Measurements from ENCODE around the gene SLC49A3. TPM values are rescaled to one million over a fixed set of nuclear protein-coding genes. Genes with fewer than 3 reads are reported as not detected.
A peak's percentile ranks its signal among the peaks of the same experiment; 100 is the strongest.

The SLC49A3 gene
- total and polyA plus RNA-seq, 2 of the 4 experiments (the other 2 are of a cell fraction): under 0.01 to 0.32 TPM

DNA sequence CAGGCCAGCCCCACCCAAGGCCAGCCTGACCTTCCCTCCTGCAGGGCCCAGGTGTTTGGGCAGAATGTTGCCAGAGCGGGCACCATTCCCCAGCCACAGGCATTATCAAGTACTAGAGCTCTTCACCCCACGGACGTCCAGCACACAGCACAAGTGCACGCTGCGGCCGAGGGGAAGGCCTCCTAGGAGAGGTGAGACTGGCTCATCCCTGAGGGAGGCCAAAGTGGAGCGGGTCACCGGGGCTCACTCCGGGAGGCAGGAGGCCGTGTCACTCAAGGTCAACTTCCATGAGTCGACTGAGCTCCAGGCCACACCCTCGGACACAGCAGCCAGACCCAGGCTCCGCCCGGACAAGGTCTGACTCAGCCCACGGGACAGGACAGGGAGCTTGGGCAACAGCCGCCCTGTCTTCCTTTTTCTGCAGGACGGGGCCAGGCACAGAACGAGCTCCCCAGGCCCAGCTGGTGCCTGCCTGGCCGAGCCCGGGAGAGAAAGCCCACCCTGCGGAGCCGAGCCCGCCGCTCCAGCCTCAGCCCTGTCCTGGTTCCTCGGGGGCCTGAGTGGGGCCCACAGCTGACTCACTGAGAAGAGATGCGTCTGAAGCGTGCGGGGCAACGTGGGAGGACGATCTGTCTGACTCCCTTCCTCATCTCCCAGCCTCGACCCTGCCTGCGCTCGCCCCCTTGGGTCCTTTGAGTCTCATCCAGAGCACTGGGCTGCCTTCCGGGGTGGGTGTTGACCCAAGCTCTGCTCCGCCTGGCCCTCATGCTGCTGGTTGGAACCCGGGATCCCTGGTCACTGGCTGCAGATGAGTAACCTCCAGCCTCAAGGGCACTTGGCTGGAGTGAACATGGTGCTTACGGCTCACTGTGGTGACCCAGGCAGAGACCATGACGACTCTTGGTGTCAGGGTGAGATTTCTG lies 1.6 kb downstream of the SLC49A3 start:
- H4K20me1 ChIP-seq (ENCODE audit: insufficient read depth, low read length): no peaks in the 10 kb centered on the region
- peak overlapping the region; percentile 97 for H2AK9ac ChIP-seq (replicated peaks; ENCODE audit: low read depth, low read length, poor library complexity)
- ChIA-PET POLR2A (ENCODE audit: unreplicated experiment) (interaction anchor here (0.9 to 1.1 kb wide), 2 partner anchors 11 to 13 kb away, joined by 3 to 11 read pairs; no protein-coding TSS in a partner anchor), CTCF (no interaction called here)
- H3K9me1 ChIP-seq (ENCODE audit: insufficient read depth, low read length): peaks cover 9% of the 10 kb centered on the region
- H3K18ac ChIP-seq (ENCODE audit: low read depth, low read length): peak overlapping the region; percentile 63
- H3K9ac ChIP-seq (ENCODE audit: low read depth, low read length): no peak overlapping the region
- no TSS peak for BruUV-seq (replicated peaks)
- H2BK120ac ChIP-seq (ENCODE audit: low read depth, low read length): peak overlapping the region; percentile 60
- in situ Hi-C loops (cut with MboI; ENCODE audit: low sequenced_read_pairs) (no loop called here), intact Hi-C loops (cut with micrococcal nuclease) (no loop called here), dilution Hi-C loops (cut with HindIII; ENCODE audit: low sequenced_read_pairs, unreplicated experiment) (no loop called here)
- H4K91ac ChIP-seq (ENCODE audit: insufficient read depth, low read depth, low read length): peak overlapping the region; percentile 78
- H2BK20ac ChIP-seq (ENCODE audit: low read depth, low read length): peak overlapping the region; percentile 71
- no peaks in the 10 kb centered on the region for H3K9me3 ChIP-seq (ENCODE audit: control insufficient read depth, insufficient read depth, low read length)
- TF ChIP-seq NFE2L2 (IDR thresholded peaks at IDR 0.05; ENCODE audit: low read depth, low read length) (no peak), MAFK (IDR thresholded peaks at IDR 0.05; ENCODE audit: low read depth, low read length) (no peak), SMC3 (IDR thresholded peaks at IDR 0.05; ENCODE audit: low read depth, low read length) (no peak), CHD1 (IDR thresholded peaks at IDR 0.05; ENCODE audit: low read depth, low read length) (no peak), ELK1 (IDR thresholded peaks at IDR 0.05; ENCODE audit: borderline replicate concordance, low read depth, low read length) (no peak), FOS (IDR thresholded peaks at IDR 0.05; ENCODE audit: low read depth, low read length) (no peak), RCOR1 (IDR thresholded peaks at IDR 0.05; ENCODE audit: insufficient replicate concordance, low read length) (no peak), CEBPB (IDR thresholded peaks at IDR 0.05; ENCODE audit: low read depth, low read length) (peak; percentile 87), MAZ (IDR thresholded peaks at IDR 0.05; ENCODE audit: borderline replicate concordance, low read depth, low read length) (0 out of 2 replicates have a peak, but pooled peaks have one; percentile 9)
- H3K4me1 ChIP-seq (ENCODE audit: control insufficient read depth, insufficient read depth, low read length): peaks cover 12% of the 10 kb centered on the region
- DNase-seq: peak; percentile 77
- no peak overlapping the region for H3K56ac ChIP-seq (ENCODE audit: extremely low read depth, insufficient read depth, low read length)
- H4K5ac ChIP-seq (ENCODE audit: low read depth, low read length): peak overlapping the region; percentile 72
- H2AFZ ChIP-seq (replicated peaks; ENCODE audit: low read length, poor library complexity): peak overlapping the region; percentile 84
- no peak overlapping the region for H3K4me3 ChIP-seq (ENCODE audit: insufficient read depth, low read depth, low read length)
- peaks cover 5% of the 10 kb centered on the region; the same call in 1 of the 2 replicates for H3K27me3 ChIP-seq (ENCODE audit: control insufficient read depth, insufficient read depth, low read length)
- no peak overlapping the region for H3K4me2 ChIP-seq (ENCODE audit: low read depth, low read length)
- H3K79me1 ChIP-seq (ENCODE audit: low read depth in 1 of 2, low read length in 2 of 2): peaks cover 0 to 4% of the 10 kb centered on the region in 2 experiments; a peak in 1 of 4 replicates
- H3K4ac ChIP-seq (ENCODE audit: low read depth, low read length): peak overlapping the region; percentile 49
- peak overlapping the region; percentile 94 for H3K14ac ChIP-seq (replicated peaks; ENCODE audit: low read depth, low read length)
- peak overlapping the region in 1 of 2 experiments; percentile 77; a peak in 2 of 4 replicates for H4K8ac ChIP-seq (ENCODE audit: low read depth in 2 of 2, low read length in 2 of 2)
- H2AK5ac ChIP-seq (ENCODE audit: low read depth, low read length): peak overlapping the region; percentile 68
- H2BK15ac ChIP-seq (ENCODE audit: low read depth, low read length): no peak overlapping the region
- peak; percentile 78 for ATAC-seq (ENCODE audit: low read depth)
- H2BK5ac ChIP-seq (ENCODE audit: low read depth, low read length, poor library complexity, severe bottlenecking): peak overlapping the region; percentile 89
- 68% methylated on average over 21 of the region's 38 CpGs; no CpG with 5 or more reads in 1 of the 2 experiments for WGBS, 2 experiments (ENCODE audit: extremely low coverage in 2 of 2, insufficient read length in 1 of 2)
- no peaks in the 10 kb centered on the region for H3K36me3 ChIP-seq (ENCODE audit: control insufficient read depth, insufficient read depth, low read length)
- peak overlapping the region; percentile 11; the same call in 1 of the 2 replicates for H3K27ac ChIP-seq (ENCODE audit: insufficient read depth, low read length)
- H3K23ac ChIP-seq (ENCODE audit: low read depth, low read length): peak overlapping the region; percentile 37; the same call in 1 of the 2 replicates
